Spleen (tissue), 7 donors: Measurements from ENCODE around the gene CTTNBP2NL.

Experiments used
- CTCF ChIP-seq, 11 experiments: fragments of 200-600 bp in 7 of 11; fragments of 450-650 bp in 4 of 11; sonication (generic) in 4 of 11; IDR thresholded peaks in 8 of 11; conservative IDR thresholded peaks in 3 of 11; 1 replicate in 7 of 11; 2 replicates in 4 of 11; pipeline versions ENCODE4 v1.4.0 to v1.8.0; 2016 to 2021; ENCODE audit warnings: antibody characterized with exemption in 11 of 11, inconsistent platforms in 4 of 11, mild to moderate bottlenecking in 1 of 11
- POLR2A ChIP-seq, 3 donors: fragments of 450-650 bp; IDR thresholded peaks; one replicate each; pipeline ENCODE4 v1.5.1; 2017; ENCODE audit warnings: antibody characterized with exemption in 3 of 3, mild to moderate bottlenecking in 1 of 3
- donor health status: DM: no; HTN: no; CAD: no; lungs with moderate emphysema.
- donor health status: DM: no; HTN: no; CAD: no.
- donor health status: DM: no; HTN: no; CAD: no.

- TF ChIP-seq CTCF (IDR thresholded peaks at IDR 0.05 in 8 of 11, conservative IDR thresholded peaks at IDR 0.05 in 3 of 11) (no peak), POLR2A (IDR thresholded peaks at IDR 0.05) (no peak)
These were observed 92.1 kb downstream of the CTTNBP2NL start for GRCh38 chr1:112488141-112488540.
